HTERT RPE-1 (cell line): ENCODE measurements around the gene GLT6D1.

Experiments used
- in situ Hi-C: fragments of 300-500 bp; cut with MboI; formaldehyde crosslinking; loops from 4 replicates; pipeline ENCODE4 v1.14.3; 2020; ENCODE audit warnings: low sequenced_read_pairs

Gene GLT6D1

GRCh38 chr9:135588886-135589595, 50.3 kb downstream of the GLT6D1 start:
- in situ Hi-C loops = no loop called here

DNA sequence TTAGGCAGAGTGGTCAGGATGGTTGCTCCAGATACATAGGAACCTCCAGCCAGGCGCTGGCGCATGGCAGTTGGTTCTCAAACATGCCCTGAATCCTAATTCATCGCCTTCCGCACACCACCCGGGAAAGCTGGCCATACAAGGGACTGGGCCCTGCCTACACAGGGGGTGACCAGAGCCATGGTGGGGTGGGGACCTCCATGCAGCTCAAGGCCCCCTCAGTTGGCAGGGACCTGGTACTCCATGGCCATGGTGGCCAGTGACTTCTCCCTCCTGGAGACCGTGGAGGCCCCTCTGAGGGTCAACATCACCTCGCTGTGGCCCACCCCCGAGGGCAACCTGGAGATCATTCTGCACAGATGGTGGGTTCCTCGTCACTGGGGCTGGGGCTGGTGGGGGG, 51.0 kb downstream of the GLT6D1 start:
- in situ Hi-C loops = no loop called here

DNA sequence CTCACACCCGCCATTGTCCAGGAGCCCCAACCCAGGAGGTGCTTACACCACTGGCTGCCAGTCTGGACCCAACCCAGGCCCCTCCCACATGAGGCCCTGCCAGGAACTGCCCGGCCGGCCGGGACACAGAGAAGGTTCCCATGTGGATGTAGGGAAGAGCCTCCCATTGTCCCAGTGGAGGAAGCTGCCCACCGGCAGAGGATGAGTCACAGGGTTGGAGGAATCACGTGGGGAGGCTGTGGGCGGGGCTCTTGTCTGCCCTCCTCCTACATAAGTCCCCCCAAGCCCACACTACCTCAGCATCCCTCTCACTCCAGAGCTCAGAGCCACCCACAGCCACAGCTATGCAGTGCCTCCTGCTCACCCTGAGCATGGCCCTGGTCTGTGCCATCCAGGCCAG, 51.7 kb downstream of the GLT6D1 start:
- in situ Hi-C loops = no loop called here

DNA sequence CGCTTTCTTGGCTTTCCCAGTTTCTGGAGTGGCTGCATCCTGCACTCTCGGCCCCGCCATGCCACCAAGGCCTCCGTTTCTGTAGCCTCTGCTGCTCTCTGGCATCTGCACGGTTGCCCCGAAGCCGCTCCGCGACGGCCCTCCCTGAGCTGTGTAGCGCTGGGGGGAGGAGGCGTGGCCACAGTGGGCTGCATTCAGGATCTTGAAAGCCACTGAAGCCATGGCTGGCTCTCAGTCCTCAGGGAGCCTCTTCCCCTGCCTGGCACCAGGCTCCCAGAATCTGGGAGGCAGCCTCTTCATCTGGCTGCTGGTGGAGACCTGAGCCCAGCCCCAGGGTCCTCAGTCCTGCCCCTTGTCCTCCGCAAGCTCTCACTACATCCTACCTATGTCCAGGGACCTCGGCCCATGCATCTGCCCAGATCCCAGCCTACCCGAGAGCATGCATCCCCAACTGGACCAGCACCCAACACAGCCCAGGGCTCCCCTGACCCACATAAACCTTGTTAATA, 52.7 kb downstream of the GLT6D1 start:
- in situ Hi-C loops = no loop called here

DNA sequence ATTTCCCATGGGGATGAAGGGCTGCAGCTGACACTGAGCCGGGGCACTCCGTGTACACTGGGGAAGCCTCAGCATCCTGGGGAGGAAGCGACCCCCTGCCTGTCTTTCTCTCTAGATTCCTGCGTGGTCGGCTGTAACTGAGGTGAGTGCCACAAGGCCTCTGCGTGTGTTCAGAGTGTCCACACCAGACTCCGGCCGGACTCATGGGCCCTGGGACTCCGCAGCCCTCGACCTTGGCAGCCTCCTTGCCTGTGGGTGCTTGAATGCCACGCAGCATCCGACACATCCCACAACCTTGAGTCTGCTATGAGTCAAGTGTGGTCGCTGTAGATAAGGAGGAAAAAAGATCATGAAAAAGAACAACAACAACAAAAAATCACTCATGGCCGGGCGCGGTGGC, 54.4 kb downstream of the GLT6D1 start:
- in situ Hi-C loops = no loop called here

- in situ Hi-C loops = no loop called here
Observed at GRCh38 chr9:135584371-135584770, 55.0 kb downstream of the GLT6D1 start.

GRCh38 chr9:135583688-135584011, 55.7 kb downstream of the GLT6D1 start:
- in situ Hi-C loops = no loop called here

- in situ Hi-C loops = no loop called here
Observed at GRCh38 chr9:135582966-135583687, 56.2 kb downstream of the GLT6D1 start.

DNA sequence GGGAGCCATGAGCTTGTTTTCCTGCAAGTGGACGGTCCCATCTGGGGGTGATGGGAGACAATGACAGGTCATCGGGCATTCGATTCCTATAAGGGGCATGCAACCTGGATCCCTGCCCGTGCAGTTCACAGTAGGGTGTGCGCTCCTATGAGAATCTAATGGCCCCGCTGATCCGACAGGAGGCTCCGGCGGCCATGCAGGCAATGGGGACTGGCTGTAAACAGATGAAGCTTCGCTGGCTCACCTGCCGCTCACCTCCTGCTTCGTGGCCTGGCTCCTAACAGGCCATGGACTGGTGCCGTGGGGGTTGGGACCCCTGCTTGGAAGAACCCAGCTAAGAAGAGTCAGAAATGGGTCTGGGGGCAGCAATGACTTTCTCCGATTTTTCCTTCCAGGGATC, 56.8 kb downstream of the GLT6D1 start:
- in situ Hi-C loops = no loop called here

DNA sequence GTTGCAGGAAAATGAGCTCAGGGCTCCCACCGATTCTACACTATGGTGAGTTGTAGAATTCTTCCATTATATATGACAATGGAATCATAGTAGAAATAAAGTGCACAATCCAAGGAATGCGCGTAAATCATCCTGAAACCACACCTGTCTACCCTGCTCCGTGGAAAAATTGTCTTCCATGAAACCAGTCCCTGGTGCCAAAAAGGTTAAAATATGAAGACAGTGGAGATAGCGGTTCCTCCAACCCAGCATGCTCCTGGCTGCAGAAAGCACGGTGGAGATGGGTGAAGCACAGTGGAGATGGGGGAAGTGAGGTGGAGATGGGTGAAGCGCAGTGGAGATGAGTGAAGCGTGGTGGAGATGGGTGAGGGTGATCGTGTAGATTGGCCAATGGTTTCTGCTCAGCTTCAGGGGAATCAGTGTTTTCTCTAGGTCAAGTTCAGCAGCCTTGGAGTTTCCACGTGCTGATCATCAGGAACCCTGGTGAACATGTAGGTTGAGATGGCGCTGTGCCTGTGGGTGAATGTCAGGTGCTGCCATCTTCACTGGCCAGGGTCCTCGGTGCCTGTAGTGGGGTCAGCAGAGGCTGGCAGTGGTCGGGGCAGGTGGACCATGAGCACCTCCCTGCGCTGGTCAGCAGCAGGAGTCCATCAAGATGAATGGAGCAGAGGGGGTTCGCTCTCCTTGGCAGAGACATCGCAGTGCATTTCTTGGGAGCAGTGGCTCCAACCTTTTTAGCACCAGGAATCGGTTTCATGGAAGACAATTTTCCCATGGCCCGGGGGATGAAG, 57.5 kb downstream of the GLT6D1 start:
- in situ Hi-C loops = no loop called here

DNA sequence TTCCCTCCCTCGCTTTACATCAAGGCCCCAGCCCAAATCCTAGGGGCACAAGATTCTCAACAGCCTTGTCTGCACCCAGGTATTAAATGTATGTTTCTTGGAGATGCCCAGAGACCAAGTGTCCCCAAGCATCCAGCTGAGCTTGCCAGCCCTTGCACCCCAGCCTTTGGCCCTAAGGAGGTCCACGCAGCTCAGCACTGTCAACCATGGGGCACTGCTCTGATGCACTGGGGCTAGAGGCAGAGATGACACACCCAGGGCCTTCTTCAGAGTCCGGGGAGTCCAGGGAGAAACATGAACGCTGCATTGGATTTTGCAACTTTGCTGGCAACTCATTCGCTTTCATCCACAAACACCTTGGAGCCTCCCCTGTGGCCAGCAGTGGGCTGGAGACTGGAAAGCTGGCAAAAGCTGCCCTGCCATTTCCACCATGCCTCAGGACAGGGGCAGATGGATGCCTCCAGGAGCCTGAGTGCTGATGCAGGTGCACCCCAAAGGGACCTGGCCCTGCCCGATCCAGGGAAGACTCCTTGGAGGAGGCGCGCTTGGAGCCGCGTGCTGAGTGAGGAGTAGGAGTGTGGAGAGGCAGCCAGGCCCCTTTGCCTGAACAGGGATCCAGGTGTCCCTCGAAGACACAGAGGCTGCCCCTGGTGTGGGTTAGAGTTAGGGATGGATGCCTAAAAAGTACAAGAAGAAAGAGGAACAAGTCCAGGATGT, 58.5 kb downstream of the GLT6D1 start:
- in situ Hi-C loops = no loop called here

DNA sequence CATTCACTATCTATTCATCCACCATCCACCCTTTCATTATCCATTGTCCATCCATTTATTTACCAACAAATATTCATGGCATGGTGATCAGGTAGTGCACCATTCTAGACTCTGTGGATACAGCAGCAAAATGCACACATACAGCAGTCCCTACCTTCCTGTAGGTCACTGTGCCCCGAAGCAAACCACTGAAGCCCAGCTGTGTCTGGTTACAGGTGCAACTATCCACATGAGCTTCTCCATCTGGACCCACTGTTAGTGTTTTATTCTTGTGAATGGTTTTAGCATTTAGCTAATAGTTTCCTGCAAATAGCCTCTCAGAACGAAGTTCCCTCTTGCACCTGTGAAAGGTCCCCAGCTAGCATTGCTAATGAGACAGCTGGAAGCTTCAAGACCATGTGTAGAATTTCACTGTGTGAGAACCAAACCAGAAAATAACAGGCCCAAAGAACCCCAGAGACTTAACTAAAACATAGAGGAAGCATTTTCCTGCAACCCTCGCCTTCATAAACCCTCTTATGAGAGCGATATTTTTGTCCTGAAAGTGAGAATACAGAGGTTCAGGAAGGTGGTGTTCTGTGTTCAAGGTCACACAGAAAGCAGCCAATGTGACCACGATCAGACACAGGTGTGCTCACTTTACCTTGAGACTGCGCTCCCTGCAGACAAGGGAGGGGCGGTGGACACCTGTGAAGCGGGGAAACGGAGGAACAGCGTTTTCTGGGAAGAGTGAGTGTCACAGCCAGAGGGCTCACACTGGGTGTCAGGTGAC, 59.3 kb downstream of the GLT6D1 start:
- in situ Hi-C loops = no loop called here

DNA sequence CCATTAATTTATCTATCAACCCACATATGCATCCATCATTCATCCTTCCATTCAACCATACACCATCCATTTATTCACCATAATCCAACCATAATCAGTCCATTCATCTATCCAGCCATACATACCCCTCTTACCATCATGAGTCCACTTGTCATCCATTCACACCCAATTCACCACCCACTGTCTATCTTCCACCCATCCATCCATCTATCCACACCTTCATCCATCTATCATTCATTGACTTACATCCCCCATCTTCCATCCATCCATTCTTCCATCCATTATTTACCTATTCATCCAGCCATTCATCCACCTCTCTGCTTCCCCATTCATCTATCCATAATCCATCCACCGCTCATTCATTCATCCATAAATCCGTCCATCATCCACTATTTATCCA, 60.0 kb downstream of the GLT6D1 start:
- in situ Hi-C loops = no loop called here

DNA sequence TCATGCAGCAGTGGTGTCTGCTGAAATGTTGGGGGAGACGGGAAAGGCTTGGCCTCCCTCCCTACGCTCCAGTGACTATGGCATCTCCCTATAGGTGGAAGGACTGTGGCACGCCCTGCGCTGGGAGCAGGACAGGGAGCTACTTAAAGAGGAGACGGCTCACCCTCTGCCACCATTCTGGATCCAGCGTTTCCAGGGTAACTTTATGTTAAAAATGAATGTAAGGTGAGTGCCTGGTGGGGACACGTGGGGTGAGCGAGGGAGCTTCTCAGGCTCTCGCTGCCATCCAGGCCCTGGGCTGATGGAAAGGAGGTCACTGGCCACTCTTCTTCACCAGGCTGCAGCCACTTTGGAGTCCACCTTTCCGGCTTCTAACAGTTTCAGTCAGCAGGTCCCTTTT, 62.1 kb downstream of the GLT6D1 start:
- in situ Hi-C loops = no loop called here

DNA sequence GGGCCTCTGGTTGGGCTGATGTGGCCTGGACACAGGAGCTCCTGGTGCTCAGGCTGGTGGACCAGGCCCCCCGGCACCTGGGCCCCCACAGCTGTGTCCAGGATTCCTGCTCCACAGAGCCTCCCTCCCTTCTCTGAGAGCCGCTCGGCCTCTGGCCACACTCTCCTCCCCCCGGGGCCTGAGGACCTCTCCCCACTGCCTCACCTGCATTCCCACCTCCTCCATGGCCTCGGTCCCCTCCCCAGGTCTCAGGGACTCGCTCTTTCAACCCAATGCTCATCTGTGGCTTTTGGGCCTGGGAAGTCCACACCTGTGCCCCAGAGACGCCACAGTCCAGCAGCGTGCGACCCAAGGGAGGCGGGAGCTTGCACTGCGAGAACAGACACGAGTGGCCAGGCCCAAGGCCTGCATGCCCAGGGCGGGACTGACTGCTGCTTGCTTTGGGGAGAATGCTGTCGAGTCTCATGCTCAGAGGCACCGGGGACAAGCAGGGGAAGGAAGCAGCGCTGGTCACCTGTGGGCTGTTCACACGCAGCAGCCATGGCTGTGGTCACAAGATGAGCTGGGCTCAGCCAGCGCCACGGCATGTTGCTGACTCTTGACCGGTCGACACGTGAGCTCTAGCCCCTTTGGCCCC, 63.2 kb downstream of the GLT6D1 start:
- in situ Hi-C loops = no loop called here

DNA sequence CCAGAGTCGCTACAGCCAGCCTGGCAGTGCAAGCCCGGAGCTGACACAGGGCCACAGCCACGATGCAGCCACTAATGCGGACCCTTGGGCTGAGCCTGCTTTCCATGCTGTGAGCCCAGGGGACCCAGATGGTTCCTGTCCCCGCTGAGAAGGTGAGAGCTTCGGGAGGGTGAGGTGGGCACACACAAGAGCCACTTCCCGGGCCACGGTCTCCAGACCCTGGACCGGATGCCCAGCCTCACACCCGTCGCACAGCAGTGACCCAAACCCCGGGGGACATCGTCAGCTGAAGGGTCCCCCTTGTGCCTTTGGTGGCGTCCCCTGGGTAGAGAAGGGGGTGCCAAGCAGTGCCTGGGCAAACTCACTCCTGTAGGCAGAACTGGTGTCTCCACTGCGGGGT, 64.4 kb downstream of the GLT6D1 start:
- in situ Hi-C loops = no loop called here

DNA sequence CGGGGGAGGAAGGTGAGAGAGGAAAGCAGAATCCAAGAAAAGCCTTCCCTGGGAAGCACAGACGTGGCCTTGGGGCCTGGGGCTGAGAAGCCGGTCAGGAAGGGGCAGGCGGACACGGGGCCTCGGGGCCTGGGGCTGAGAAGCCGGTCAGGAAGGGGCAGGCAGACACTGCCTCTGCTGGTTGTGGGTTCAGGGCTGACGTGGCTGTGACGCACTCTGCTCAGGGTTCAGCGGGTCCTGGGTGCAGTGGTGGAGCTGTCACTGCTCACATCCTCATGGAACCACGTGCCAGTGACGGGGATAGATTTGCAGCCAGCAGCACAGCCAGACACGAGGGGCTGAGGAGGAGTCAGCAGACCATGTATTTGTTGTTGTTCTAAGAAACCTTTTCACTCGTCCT, 65.0 kb downstream of the GLT6D1 start:
- in situ Hi-C loops = no loop called here
